ENCODE measurements around the gene HES2. TPM values are rescaled to one million over a fixed set of nuclear protein-coding genes. Genes with fewer than 3 reads are reported as not detected.

The HES2 gene
- total and polyA plus RNA-seq, 2 of the 4 experiments (the other 2 are of a cell fraction) = not detected

- Histone ChIP-seq H3K18ac (ENCODE audit: low read depth, low read length) (no peak overlapping the region), H4K20me1 (ENCODE audit: insufficient read depth, low read length) (no peaks in the 10 kb centered on the region; the same call in 1 of the 2 replicates), H3K4ac (ENCODE audit: low read depth, low read length) (no peak overlapping the region), H2BK120ac (ENCODE audit: low read depth, low read length) (no peak overlapping the region), H3K23ac (ENCODE audit: low read depth, low read length) (no peak overlapping the region), H4K8ac (ENCODE audit: low read depth in 2 of 2, low read length in 2 of 2) (no peak overlapping the region), H3K9ac (ENCODE audit: low read depth, low read length) (no peak overlapping the region), H4K5ac (ENCODE audit: low read depth, low read length) (no peak overlapping the region), H2AK5ac (ENCODE audit: low read depth, low read length) (no peak overlapping the region), H3K4me1 (ENCODE audit: control insufficient read depth, insufficient read depth, low read length) (peaks cover 2% of the 10 kb centered on the region), H2BK5ac (ENCODE audit: low read depth, low read length, poor library complexity, severe bottlenecking) (no peak overlapping the region), H3K56ac (ENCODE audit: extremely low read depth, insufficient read depth, low read length) (no peak overlapping the region), H3K27ac (ENCODE audit: insufficient read depth, low read length) (no peak overlapping the region), H3K79me1 (ENCODE audit: low read depth in 1 of 2, low read length in 2 of 2) (no peaks in the 10 kb centered on the region), H3K27me3 (ENCODE audit: control insufficient read depth, insufficient read depth, low read length) (peaks cover 60% of the 10 kb centered on the region), H2BK15ac (ENCODE audit: low read depth, low read length) (no peak overlapping the region), H2AFZ (replicated peaks; ENCODE audit: low read length, poor library complexity) (no peak overlapping the region), H3K4me2 (ENCODE audit: low read depth, low read length) (no peak overlapping the region), H3K14ac (replicated peaks; ENCODE audit: low read depth, low read length) (no peak overlapping the region), H3K9me1 (ENCODE audit: insufficient read depth, low read length) (peaks cover 3% of the 10 kb centered on the region; the same call in 1 of the 2 replicates), H3K9me3 (ENCODE audit: control insufficient read depth, insufficient read depth, low read length) (no peaks in the 10 kb centered on the region), H4K91ac (ENCODE audit: insufficient read depth, low read depth, low read length) (no peak overlapping the region), H3K36me3 (ENCODE audit: control insufficient read depth, insufficient read depth, low read length) (no peaks in the 10 kb centered on the region), H2BK20ac (ENCODE audit: low read depth, low read length) (no peak overlapping the region), H3K4me3 (ENCODE audit: insufficient read depth, low read depth, low read length) (no peak overlapping the region), H2AK9ac (replicated peaks; ENCODE audit: low read depth, low read length, poor library complexity) (peak overlapping the region; percentile 51)
- ChIA-PET CTCF (interaction anchor here (0.5 kb wide), 1 partner anchor 15 kb away, joined by 3 read pairs; no protein-coding TSS in a partner anchor), POLR2A (ENCODE audit: unreplicated experiment) (no interaction called here)
- ATAC-seq (ENCODE audit: low read depth) (no peak), DNase-seq (no peak)
- intact Hi-C loops (cut with micrococcal nuclease) (no loop called here), in situ Hi-C loops (cut with MboI; ENCODE audit: low sequenced_read_pairs) (no loop called here), dilution Hi-C loops (cut with HindIII; ENCODE audit: low sequenced_read_pairs, unreplicated experiment) (no loop called here)
- WGBS, 2 experiments (ENCODE audit: extremely low coverage in 2 of 2, insufficient read length in 1 of 2) = 80% methylated on average over 3 of the region's 8 CpGs; no CpG with 5 or more reads in 1 of the 2 experiments
- TF ChIP-seq BHLHE40 (IDR thresholded peaks at IDR 0.05; ENCODE audit: low read depth, low read length) (no peak), SMC3 (IDR thresholded peaks at IDR 0.05; ENCODE audit: low read depth, low read length) (no peak), FOS (IDR thresholded peaks at IDR 0.05; ENCODE audit: low read depth, low read length) (no peak), CTCF (conservative IDR thresholded peaks at IDR 0.05; ENCODE audit: low read depth, low read length) (no peak), CEBPB (IDR thresholded peaks at IDR 0.05; ENCODE audit: low read depth, low read length) (no peak), ELK1 (IDR thresholded peaks at IDR 0.05; ENCODE audit: borderline replicate concordance, low read depth, low read length) (no peak), NFE2L2 (IDR thresholded peaks at IDR 0.05; ENCODE audit: low read depth, low read length) (no peak), MAFK (IDR thresholded peaks at IDR 0.05; ENCODE audit: low read depth, low read length) (no peak), RCOR1 (IDR thresholded peaks at IDR 0.05; ENCODE audit: insufficient replicate concordance, low read length) (no peak), POLR2A (IDR thresholded peaks at IDR 0.05; ENCODE audit: low read depth, low read length) (no peak), CHD1 (IDR thresholded peaks at IDR 0.05; ENCODE audit: low read depth, low read length) (no peak), MAZ (IDR thresholded peaks at IDR 0.05; ENCODE audit: borderline replicate concordance, low read depth, low read length) (no peak), RFX5 (IDR thresholded peaks at IDR 0.05; ENCODE audit: low read depth, low read length) (no peak), USF2 (IDR thresholded peaks at IDR 0.05; ENCODE audit: low read depth, low read length) (no peak), MXI1 (IDR thresholded peaks at IDR 0.05; ENCODE audit: borderline replicate concordance, low read depth, low read length) (no peak), RAD21 (IDR thresholded peaks at IDR 0.05; ENCODE audit: low read length) (no peak)
- no TSS peak for BruUV-seq (replicated peaks)
Measured at GRCh38 chr1:6416295-6416656, 3.4 kb downstream of the HES2 start.
